ENCODE measurements around the gene MB21D2. TPM values are rescaled to one million over a fixed set of nuclear protein-coding genes. Genes with fewer than 3 reads are reported as not detected.

Gene MB21D2
- total RNA-seq, 1 experiment from 2014 or later, result 35.0 TPM

DNA sequence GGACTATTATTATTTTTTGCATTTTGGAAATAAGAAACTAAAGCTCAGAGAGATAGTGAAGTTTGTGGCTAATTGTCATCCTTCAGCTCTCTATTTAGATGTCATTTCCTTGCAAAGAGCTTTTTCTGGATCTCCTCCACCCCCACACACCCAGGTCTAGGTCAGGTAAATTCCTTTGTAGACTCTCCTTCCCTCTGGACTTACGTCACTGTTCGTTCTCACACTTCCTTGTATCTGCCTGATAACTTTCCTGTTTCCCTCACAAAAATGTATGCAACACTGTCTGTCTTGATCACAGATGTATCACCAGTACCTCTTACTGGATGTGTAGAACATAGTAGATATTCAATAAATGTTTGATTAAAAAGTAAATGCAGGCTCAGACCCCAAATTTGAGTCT is 6.1 kb upstream of the MB21D2 start:
- no peak for DNase-seq (ENCODE audit: low read depth)

- no peak for DNase-seq (ENCODE audit: low read depth)
Measured at GRCh38 chr3:192921793-192922192, 4.1 kb upstream of the MB21D2 start.

- DNase-seq (ENCODE audit: low read depth), result no peak
Measured at GRCh38 chr3:192920411-192920810, 2.8 kb upstream of the MB21D2 start.

DNA sequence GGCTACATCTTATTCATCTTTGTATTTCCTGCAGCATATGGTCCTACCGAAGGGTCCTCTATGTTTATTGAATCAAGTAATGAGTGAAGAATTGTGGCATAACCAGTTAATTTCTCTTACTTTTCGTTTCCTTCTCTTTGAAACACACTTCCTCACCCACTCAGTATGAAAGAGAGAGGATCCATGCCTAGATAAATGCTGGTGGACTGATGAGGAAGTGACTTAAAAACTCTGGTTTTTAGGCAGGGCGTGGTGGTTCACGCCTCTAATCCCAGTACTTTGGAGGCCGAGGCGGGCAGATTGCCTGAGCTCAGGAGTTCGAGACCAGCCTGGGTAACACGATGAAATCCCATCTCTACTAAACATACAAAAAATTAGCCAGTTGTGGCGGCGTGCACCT is 2.2 kb upstream of the MB21D2 start:
- no peak for DNase-seq (ENCODE audit: low read depth)

DNA sequence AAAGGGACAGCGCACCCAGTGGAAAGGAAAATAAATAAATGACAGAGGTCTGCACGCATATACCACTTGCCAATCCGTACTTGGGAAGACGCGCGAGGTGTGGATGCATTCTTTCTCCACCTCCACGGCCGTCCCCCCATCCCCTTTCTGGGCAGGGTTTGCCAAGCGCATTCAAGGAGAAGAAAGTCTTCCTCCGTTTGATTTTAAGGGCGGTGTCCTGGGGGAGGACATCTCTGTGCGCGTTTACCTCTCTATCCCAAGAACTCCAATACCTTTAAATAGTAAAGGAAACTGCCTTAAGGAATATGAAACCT is 576 bp upstream of the MB21D2 start:
- no peak for DNase-seq (ENCODE audit: low read depth)

- DNase-seq (ENCODE audit: low read depth), result peak; percentile 83
Measured at GRCh38 chr3:192917028-192917403, 640 bp downstream of the MB21D2 start.

DNA sequence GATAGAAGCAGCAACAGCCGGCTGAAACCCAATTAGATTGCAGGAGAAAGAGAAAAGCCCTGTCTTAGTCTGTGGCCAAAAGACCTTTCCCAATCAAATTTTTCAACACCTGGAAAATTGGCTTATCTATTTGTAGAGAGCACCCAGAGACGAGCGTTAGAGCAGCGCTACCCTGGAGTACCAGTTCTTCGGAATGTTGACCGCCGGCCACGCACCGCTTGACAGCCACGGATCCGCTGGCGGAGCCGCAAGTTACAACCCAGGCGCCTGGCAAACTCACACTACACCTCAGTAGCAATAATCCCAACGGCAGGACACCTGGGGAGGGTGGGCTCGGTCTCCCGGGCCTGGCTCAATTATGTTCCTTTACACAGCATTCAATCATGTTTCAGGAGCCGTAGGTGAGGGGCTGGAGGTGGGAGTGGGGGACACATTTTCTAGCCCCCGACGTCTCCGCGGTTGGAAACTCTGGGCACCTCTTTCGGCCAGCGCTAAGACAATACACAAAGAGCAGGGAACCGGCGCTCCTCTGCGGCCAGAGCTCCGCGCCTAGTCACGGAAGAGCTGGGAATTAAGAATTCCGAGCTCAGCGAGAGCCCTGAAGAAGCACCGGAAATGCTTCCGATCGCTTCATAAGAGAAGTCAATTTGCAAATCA is 1.2 kb downstream of the MB21D2 start:
- peak; percentile 61 for DNase-seq (ENCODE audit: low read depth)

- DNase-seq (ENCODE audit: low read depth), result peak; percentile 46
Measured at GRCh38 chr3:192915722-192916121, 1.9 kb downstream of the MB21D2 start.

- DNase-seq (ENCODE audit: low read depth), result peak; percentile 85
Measured at GRCh38 chr3:192915304-192915703, 2.4 kb downstream of the MB21D2 start.

DNA sequence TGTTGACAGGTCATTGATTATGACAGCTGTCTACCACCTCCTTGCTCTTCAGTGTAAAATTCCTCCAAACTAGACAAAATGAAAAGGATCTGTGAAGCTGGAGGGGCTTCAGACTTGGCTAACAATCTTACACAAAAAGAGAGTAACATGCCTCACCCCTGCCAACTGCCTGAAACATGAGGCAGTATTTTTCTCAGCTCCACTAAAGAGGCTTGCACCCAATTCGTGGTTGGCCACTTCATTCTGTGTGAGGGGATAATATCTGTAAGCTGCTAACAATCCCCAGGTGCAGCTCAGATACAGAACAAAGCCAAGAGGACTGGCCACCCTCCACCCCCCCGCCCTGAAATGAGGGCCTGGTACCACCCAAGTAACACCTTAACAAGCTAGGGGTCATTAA is 2.8 kb downstream of the MB21D2 start:
- DNase-seq (ENCODE audit: low read depth), result no peak

- DNase-seq (ENCODE audit: low read depth), result no peak
Measured at GRCh38 chr3:192913540-192913939, 4.1 kb downstream of the MB21D2 start.

GRCh38 chr3:192911293-192911692 is 6.4 kb downstream of the MB21D2 start:
- DNase-seq (ENCODE audit: low read depth), result no peak

DNA sequence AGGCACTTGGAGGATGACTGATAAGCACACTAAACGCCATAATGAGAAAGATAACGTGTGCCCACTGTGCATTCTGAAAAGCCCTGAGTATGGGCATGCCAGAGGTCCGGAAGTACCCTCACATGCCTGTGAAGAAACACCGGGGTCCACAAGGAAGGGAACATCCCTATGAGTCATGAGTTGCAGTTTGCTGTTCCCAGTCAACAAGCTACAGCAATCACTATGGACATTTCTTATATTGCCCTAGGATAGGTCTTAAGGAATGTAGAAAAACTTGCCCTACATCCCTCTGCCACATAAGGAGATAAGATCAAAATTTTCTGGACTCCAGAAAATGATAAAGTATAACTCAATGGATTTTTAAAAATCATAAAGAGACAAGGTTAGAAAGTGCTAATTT is 9.9 kb downstream of the MB21D2 start:
- peak; percentile 64 for DNase-seq (ENCODE audit: low read depth)

GRCh38 chr3:192906940-192907339 is 10.7 kb downstream of the MB21D2 start:
- DNase-seq (ENCODE audit: low read depth), result peak; percentile 71

DNA sequence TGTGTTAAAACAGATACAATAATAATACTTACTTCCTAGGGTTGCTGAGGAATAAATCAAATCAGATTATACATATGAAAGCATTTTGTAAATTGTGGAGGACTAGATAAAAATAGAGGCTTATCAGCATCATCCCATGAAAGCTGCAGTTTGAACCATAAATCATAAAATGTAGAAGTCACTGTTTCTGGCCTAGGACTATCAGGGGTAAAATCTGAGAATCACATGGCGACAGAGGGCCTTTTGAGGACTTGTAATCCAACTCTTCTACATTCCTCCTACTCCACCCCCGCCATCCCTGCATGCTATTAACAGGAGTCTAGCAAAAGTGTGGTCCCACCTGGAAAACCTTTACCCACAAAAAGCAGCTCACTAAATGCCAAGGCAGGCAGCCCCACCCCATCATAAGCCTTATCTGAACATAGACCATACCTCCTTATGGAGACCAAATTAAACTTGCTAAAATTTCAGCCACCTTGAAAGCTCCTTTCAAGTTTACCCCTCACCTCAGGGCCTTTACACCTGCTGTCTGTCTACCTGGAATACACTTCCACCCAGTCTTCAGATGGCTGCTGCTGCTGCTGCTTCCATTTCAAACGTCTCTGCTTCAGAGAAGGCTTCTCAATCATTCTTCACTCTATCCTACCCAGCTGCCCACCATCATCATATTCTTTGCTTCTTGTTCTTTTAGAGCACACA is 11.5 kb downstream of the MB21D2 start:
- no peak for DNase-seq (ENCODE audit: low read depth)

- DNase-seq (ENCODE audit: low read depth), result peak; percentile 83
Measured at GRCh38 chr3:192904632-192905289, 12.9 kb downstream of the MB21D2 start.

GRCh38 chr3:192902549-192902948 is 15.1 kb downstream of the MB21D2 start:
- DNase-seq (ENCODE audit: low read depth), result no peak

- peak; percentile 99 for DNase-seq (ENCODE audit: low read depth)
Measured at GRCh38 chr3:192901435-192901834, 16.2 kb downstream of the MB21D2 start.

DNA sequence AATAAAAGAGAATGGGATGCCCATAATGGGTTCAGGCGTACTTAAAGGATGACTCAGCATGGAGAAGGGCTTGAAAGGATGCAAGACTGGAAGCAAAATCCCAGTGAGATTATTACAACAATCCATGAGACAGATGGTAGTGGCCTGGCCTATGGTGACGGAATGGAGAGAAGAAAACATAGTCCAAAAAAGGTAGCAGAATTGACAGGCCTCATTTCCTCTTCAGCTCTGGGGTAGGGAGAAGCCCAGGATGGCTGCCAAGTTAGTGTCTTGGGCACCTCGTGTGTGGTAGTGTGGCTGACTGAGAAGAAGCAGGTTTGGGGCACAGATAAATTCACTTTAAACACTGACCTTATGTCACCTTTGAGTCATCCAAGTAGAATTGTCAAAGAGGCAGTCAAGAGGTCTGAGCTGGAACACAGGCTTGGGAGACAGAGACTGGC is 18.1 kb downstream of the MB21D2 start:
- DNase-seq (ENCODE audit: low read depth), result peak; percentile 100

DNA sequence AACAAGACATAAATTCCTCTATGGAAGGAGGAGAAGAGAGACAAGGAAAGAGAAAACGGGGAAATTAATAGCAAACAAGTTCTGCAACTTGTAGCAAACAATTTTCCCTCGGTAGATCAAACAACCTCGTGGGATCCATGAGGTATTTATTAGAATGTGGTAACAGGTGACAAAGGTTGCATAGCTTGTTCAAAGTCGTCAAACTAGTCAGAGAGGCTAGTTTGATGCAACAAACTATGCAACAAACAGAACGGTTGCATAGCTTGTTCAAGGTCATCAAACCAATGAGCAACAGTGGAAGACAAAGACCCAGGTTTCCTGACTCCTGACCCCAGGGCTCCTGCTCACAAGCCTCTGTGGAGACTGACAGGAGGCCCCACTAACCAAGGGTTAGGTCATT is 20.7 kb downstream of the MB21D2 start:
- no peak for DNase-seq (ENCODE audit: low read depth)

- no peak for DNase-seq (ENCODE audit: low read depth)
Measured at GRCh38 chr3:192896208-192896607, 21.4 kb downstream of the MB21D2 start.

DNA sequence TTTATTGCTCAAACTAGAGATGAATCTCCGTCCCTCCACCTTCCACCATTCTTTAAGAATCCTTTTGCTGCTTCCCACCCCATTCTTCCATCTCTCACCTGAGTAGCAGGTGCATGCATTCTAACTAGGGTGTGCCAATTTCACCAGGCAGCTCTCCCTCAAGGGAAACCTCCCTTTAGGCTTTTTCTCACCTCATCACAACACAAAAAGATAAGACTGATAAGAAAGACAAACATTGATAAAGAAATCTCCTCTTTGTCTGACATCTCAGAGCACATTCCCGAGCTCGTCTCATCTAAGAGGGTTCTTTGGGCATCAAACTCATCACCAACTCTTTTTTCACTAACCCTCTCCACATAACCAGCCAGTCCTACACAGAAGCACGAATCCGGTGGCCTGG is 23.0 kb downstream of the MB21D2 start:
- DNase-seq (ENCODE audit: low read depth), result no peak

DNA sequence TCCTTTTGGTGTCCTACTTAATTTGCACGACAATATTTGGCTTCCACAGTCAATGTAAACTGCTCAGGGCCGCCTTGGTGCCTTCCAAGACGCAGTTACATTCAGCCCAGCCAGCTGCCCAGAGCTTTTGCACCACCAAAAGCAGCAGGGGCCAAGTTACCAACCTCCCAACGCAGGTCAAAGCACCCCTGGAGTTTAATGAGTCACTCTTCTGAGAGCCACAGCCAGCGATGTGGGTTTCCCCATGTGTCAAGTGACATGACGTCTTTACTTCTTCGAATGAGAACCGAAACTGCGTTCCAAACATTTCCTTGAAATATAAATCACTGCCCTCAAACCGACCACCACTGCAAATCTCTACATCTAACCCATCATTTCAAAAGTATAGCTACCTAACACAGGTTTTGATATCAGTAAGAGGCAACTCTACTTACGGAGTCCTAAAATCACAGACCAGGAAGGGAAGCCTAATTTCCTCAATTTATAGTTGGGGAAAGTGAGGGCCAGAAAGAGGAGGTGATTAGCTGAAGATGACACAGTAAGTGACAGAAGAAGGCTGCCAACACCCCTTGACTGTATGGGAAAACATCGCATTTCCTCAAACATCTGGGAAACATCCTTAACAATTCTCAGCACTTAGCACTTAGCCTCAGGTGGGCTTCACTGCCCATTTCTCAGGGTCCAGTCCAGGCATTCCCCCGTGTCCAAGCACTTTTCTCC is 24.5 kb downstream of the MB21D2 start:
- peak; percentile 100 for DNase-seq (ENCODE audit: low read depth)

All from M059J (cell line).